HEK293T (cell line): ENCODE measurements around the gene PIH1D1.

Experiments used
- ARNT ChIP-seq: fragments of 450-650 bp; IDR thresholded peaks from 2 replicates; pipeline ENCODE4 v1.6.1; 2017; ENCODE audit warnings: mild to moderate bottlenecking
- BHLHE40 ChIP-seq: fragments of 450-650 bp; IDR thresholded peaks from 2 replicates; pipeline ENCODE4 v1.6.1; 2016; ENCODE audit warnings: mild to moderate bottlenecking, moderate library complexity, borderline replicate concordance
- ELF4 ChIP-seq: fragments of 450-650 bp; IDR thresholded peaks from 2 replicates; pipeline ENCODE4 v1.6.1; 2017; ENCODE audit warnings: antibody characterized with exemption
- FOXM1 ChIP-seq: fragments of 450-650 bp; IDR thresholded peaks from 2 replicates; pipeline ENCODE4 v1.6.1; 2017; ENCODE audit warnings: mild to moderate bottlenecking, borderline replicate concordance
- LEF1 ChIP-seq: fragments of 450-650 bp; IDR thresholded peaks from 2 replicates; pipeline ENCODE4 v1.6.1; 2017; ENCODE audit warnings: mild to moderate bottlenecking, borderline replicate concordance
- NFRKB ChIP-seq: fragments of 450-650 bp; IDR thresholded peaks from 2 replicates; pipeline ENCODE4 v1.6.1; 2016; ENCODE audit warnings: mild to moderate bottlenecking, moderate library complexity
- SP1 ChIP-seq: fragments of 450-650 bp; IDR thresholded peaks from 2 replicates; pipeline ENCODE4 v1.6.1; 2017

DNA sequence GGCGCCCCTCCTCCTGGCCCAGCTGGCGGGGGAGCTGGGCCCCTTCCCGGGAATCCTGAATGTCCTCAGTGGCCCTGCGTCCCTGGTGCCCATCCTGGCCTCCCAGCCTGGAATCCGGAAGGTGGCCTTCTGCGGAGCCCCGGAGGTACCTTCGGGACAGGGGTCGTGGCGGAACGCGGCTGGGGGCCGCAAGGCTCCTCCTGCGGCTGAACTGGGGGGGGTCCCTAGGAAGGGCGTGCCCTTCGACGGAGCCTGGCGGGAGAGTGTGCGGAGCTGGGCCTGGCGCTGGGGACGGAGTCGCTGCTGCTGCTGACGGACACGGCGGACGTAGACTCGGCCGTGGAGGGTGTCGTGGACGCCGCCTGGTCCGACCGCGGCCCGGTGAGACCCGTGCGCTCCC lies 10.0 kb upstream of the PIH1D1 start:
- TF ChIP-seq FOXM1 (no peak), SP1 (no peak), ARNT (no peak), LEF1 (no peak), BHLHE40 (no peak), ELF4 (no peak), NFRKB (no peak)
